ENCODE data around the gene KCNQ2.

Gene KCNQ2

GRCh38 chr20:63400486-63401210, 71.8 kb downstream of the KCNQ2 start:
- no peak for DNase-seq

GRCh38 chr20:63399596-63400375, 72.7 kb downstream of the KCNQ2 start:
- DNase-seq, result no peak

GRCh38 chr20:63398744-63399514, 73.5 kb downstream of the KCNQ2 start:
- DNase-seq, result no peak

GRCh38 chr20:63397946-63398450, 74.5 kb downstream of the KCNQ2 start:
- no peak for DNase-seq

- no peak for DNase-seq
Measured at GRCh38 chr20:63397155-63397843, 75.2 kb downstream of the KCNQ2 start.

- no peak for DNase-seq
Measured at GRCh38 chr20:63396300-63396699, 76.2 kb downstream of the KCNQ2 start.

- no peak for DNase-seq
Measured at GRCh38 chr20:63395723-63396122, 76.7 kb downstream of the KCNQ2 start.

- DNase-seq, result no peak
Measured at GRCh38 chr20:63394920-63395455, 77.5 kb downstream of the KCNQ2 start.

GRCh38 chr20:63394069-63394919, 78.2 kb downstream of the KCNQ2 start:
- no peak for DNase-seq

- DNase-seq, result no peak
Measured at GRCh38 chr20:63393566-63393965, 78.9 kb downstream of the KCNQ2 start.

- DNase-seq, result no peak
Measured at GRCh38 chr20:63392465-63393365, 79.7 kb downstream of the KCNQ2 start.

GRCh38 chr20:63387917-63388316, 84.5 kb downstream of the KCNQ2 start:
- DNase-seq, result no peak

- no peak for DNase-seq
Measured at GRCh38 chr20:63387393-63387792, 85.1 kb downstream of the KCNQ2 start.

GRCh38 chr20:63386491-63386890, 86.0 kb downstream of the KCNQ2 start:
- no peak for DNase-seq

- DNase-seq, result no peak
Measured at GRCh38 chr20:63385819-63386218, 86.6 kb downstream of the KCNQ2 start.

- no peak for DNase-seq
Measured at GRCh38 chr20:63384336-63384735, 88.1 kb downstream of the KCNQ2 start.

GRCh38 chr20:63383556-63383955, 88.9 kb downstream of the KCNQ2 start:
- DNase-seq, result no peak

- no peak for DNase-seq
Measured at GRCh38 chr20:63382551-63383300, 89.7 kb downstream of the KCNQ2 start.

- DNase-seq, result peak in 1 of 2 donors; percentile 21
Measured at GRCh38 chr20:63381781-63382431, 90.5 kb downstream of the KCNQ2 start.

All from CD4-positive, alpha-beta T cell treated with Interferon alpha-2 for 1 hour (primary cell).